Omental fat pad (tissue), 4 donors: Measurements from ENCODE around the gene UGT1A5. TPM values are rescaled to one million over a fixed set of nuclear protein-coding genes. Genes with fewer than 3 reads are reported as not detected.

ENCODE experiments used
- ATAC-seq: fragments of 150-250 bp; one replicate; pipeline ENCODE4 v1.9.1; 2016; ENCODE audit warnings: mild to moderate bottlenecking, moderate library complexity; ENCODE audit not compliant: low FRiP score
- DNase-seq: peaks from one replicate; pipeline ENCODE4 v3.0.0-alpha.2; 2019; ENCODE audit warnings: low spot score
- CTCF ChIP-seq, 3 donors: fragments of 450-650 bp; IDR thresholded peaks; one replicate each; pipeline ENCODE4 v1.5.1; 2016 to 2017; ENCODE audit warnings: antibody characterized with exemption in 3 of 3, mild to moderate bottlenecking in 3 of 3, moderate library complexity in 2 of 3
- total RNA-seq, 4 donors: library from RNA; depleted of rRNA; stranded (reverse); fragments of >200 nt; gene quantifications; one replicate each; pipeline ENCODE4 v1.1.0, GENCODE V29; 2016

Gene UGT1A5
- total RNA-seq, 4 donors from 2014 or later: not detected

- DNase-seq (no peak), ATAC-seq (no peak)
- no peak for TF ChIP-seq CTCF (IDR thresholded peaks at IDR 0.05)
These were observed 38.4 kb upstream of the UGT1A5 start for GRCh38 chr2:233674314-233674713.

- DNase-seq (no peak), ATAC-seq (no peak)
- TF ChIP-seq CTCF (IDR thresholded peaks at IDR 0.05): no peak
These were observed 37.7 kb upstream of the UGT1A5 start for GRCh38 chr2:233674995-233675394.

GRCh38 chr2:233676046-233676445 lies 36.7 kb upstream of the UGT1A5 start:
- no peak for TF ChIP-seq CTCF (IDR thresholded peaks at IDR 0.05)
- ATAC-seq (no peak), DNase-seq (no peak)

GRCh38 chr2:233679196-233679595 lies 33.5 kb upstream of the UGT1A5 start:
- DNase-seq (no peak), ATAC-seq (no peak)
- TF ChIP-seq CTCF (IDR thresholded peaks at IDR 0.05): no peak

GRCh38 chr2:233680361-233681045 lies 32.2 kb upstream of the UGT1A5 start:
- no peak for DNase-seq
- ATAC-seq: no peak
- TF ChIP-seq CTCF (IDR thresholded peaks at IDR 0.05): no peak

- DNase-seq (no peak), ATAC-seq (no peak)
- no peak for TF ChIP-seq CTCF (IDR thresholded peaks at IDR 0.05)
These were observed 31.1 kb upstream of the UGT1A5 start, which contains the start of gene UGT1A7 for GRCh38 chr2:233681521-233682099. Gene UGT1A7, plus strand, starts transcription at chr2:233681901. Its CDS starts 37 bp downstream, at chr2:233681938.

GRCh38 chr2:233684640-233685039 lies 28.1 kb upstream of the UGT1A5 start:
- no peak for ATAC-seq
- no peak for DNase-seq
- no peak for TF ChIP-seq CTCF (IDR thresholded peaks at IDR 0.05)
